Keratinocyte (primary cell): ENCODE results near the gene DLG2. TPM values are rescaled to one million over a fixed set of nuclear protein-coding genes. Genes with fewer than 3 reads are reported as not detected.

Source experiments
- DNase-seq: peaks from one replicate; pipeline ENCODE4 v3.0.0-alpha.2; 2011; ENCODE audit warnings: low read depth, missing footprints, low spot score
- FAIRE-seq: peaks from 2 replicates; lab custom pipeline; 2011; peaks lifted over from hg19 to GRCh38; lab: Jason Lieb, UNC
- H2AFZ ChIP-seq: 2 replicates; pipeline ENCODE4 v1.6.0; 2012; ENCODE audit warnings: low read length, control low read depth, inconsistent platforms; ENCODE audit not compliant: control insufficient read depth
- H3K27ac ChIP-seq: 2 replicates; pipeline ENCODE4 v1.5.1; 2011; ENCODE audit warnings: low read length; ENCODE audit not compliant: control insufficient read depth, insufficient read depth
- H3K27me3 ChIP-seq: 3 replicates; pipeline ENCODE4 v1.6.0; 2011; ENCODE audit warnings: low read length; ENCODE audit not compliant: control insufficient read depth, insufficient read depth; ENCODE audit errors: extremely low read depth
- H3K36me3 ChIP-seq, 2 experiments: 2 replicates in 1 of 2; 3 replicates in 1 of 2; pipeline ENCODE4 v1.5.1; 2011; ENCODE audit warnings: low read length in 2 of 2, mild to moderate bottlenecking in 1 of 2; ENCODE audit not compliant: control insufficient read depth in 2 of 2, insufficient read depth in 2 of 2; ENCODE audit errors: extremely low read depth in 1 of 2
- H3K4me1 ChIP-seq: 3 replicates; pipeline ENCODE4 v1.5.1; 2011; ENCODE audit warnings: low read length; ENCODE audit not compliant: control insufficient read depth, insufficient read depth; ENCODE audit errors: extremely low read depth
- H3K4me2 ChIP-seq: 3 replicates; pipeline ENCODE4 v1.6.0; 2011; ENCODE audit warnings: low read depth, low read length; ENCODE audit not compliant: control insufficient read depth, insufficient read depth; ENCODE audit errors: extremely low read depth
- H3K4me3 ChIP-seq, 3 experiments: fragments of 200-600 bp in 1 of 3; sonication (generic) in 1 of 3; 2 replicates in 2 of 3; 3 replicates in 1 of 3; pipeline ENCODE4 v1.5.1; 2011 to 2016; ENCODE audit warnings: low read length in 3 of 3, mild to moderate bottlenecking in 3 of 3, control low read depth in 2 of 3, inconsistent platforms in 1 of 3, low read depth in 1 of 3, mixed read lengths in 1 of 3, mixed run types in 1 of 3, moderate library complexity in 1 of 3; ENCODE audit not compliant: control insufficient read depth in 2 of 3, insufficient read depth in 2 of 3; ENCODE audit errors: extremely low read depth in 1 of 3
- H3K79me2 ChIP-seq: 2 replicates; pipeline ENCODE4 v1.6.0; 2012; ENCODE audit warnings: low read length; ENCODE audit not compliant: control insufficient read depth, insufficient read depth
- H3K9ac ChIP-seq: 3 replicates; pipeline ENCODE4 v1.6.0; 2011; ENCODE audit warnings: low read length; ENCODE audit not compliant: control insufficient read depth, insufficient read depth; ENCODE audit errors: extremely low read depth
- H3K9me1 ChIP-seq: 3 replicates; pipeline ENCODE4 v1.6.0; 2011; ENCODE audit warnings: low read length; ENCODE audit not compliant: control insufficient read depth, insufficient read depth; ENCODE audit errors: extremely low read depth
- H3K9me3 ChIP-seq: 2 replicates; pipeline ENCODE4 v1.5.1; 2012; ENCODE audit warnings: low read depth, low read length; ENCODE audit not compliant: control insufficient read depth
- H4K20me1 ChIP-seq: 3 replicates; pipeline ENCODE4 v1.6.0; 2011; ENCODE audit warnings: low read length; ENCODE audit not compliant: control insufficient read depth, insufficient read depth; ENCODE audit errors: extremely low read depth
- CTCF ChIP-seq, 3 experiments: IDR thresholded peaks in 1 of 3; conservative IDR thresholded peaks in 1 of 3; optimal IDR thresholded peaks in 1 of 3; 2 replicates in 2 of 3; 3 replicates in 1 of 3; pipeline versions ENCODE3 to v1.5.1; 2011; ENCODE audit warnings: low read length in 3 of 3, mild to moderate bottlenecking in 3 of 3, moderate library complexity in 2 of 3, control low read depth in 1 of 3, inconsistent platforms in 1 of 3; ENCODE audit not compliant: insufficient read depth in 2 of 3; ENCODE audit errors: extremely low read depth in 1 of 3
- EZH2 ChIP-seq: IDR thresholded peaks from one replicate; pipeline ENCODE4 v1.6.1; 2012; ENCODE audit warnings: inconsistent platforms, mild to moderate bottlenecking, low read length, moderate library complexity
- dilution Hi-C: fragments of 300-500 bp; cut with MboI; formaldehyde crosslinking; loops from one replicate; pipeline ENCODE4 v1.7.0; 2020; ENCODE audit warnings: low sequenced_read_pairs; ENCODE audit not compliant: extremely low pct_ligation_motif_present
- polyA plus RNA-seq, 5 experiments: library from polyadenylated mRNA; depleted of rRNA in 3 of 5; stranded (reverse) in 3 of 5; stranded (forward) in 1 of 5; unstranded in 1 of 5; fragments of >200 nt; gene quantifications; 1 replicate in 1 of 5; 2 replicates in 3 of 5; 3 replicates in 1 of 5; pipeline versions ENCODE4 v1.2.1 to v1.2.3, GENCODE V29; 2011 to 2012; ENCODE audit warnings: missing spikeins in 2 of 5, low read depth in 1 of 5, low replicate concordance in 1 of 5

Gene DLG2
- polyA plus RNA-seq, 1 donor (not counting 4 experiments of a cell fraction or from before 2014, with no cell fraction given): 0.55 TPM

- Histone ChIP-seq H3K4me1 (no peaks in the 10 kb centered on the region), H3K9me3 (no peaks in the 10 kb centered on the region), H3K79me2 (no peaks in the 10 kb centered on the region), H3K4me2 (no peak overlapping the region), H3K4me3 (no peak overlapping the region), H2AFZ (no peak overlapping the region), H3K9ac (no peak overlapping the region), H3K9me1 (no peaks in the 10 kb centered on the region), H3K36me3 (no peaks in the 10 kb centered on the region), H4K20me1 (no peaks in the 10 kb centered on the region), H3K27ac (no peak overlapping the region), H3K27me3 (no peaks in the 10 kb centered on the region)
- dilution Hi-C loops: no loop called here
- no peak for TF ChIP-seq CTCF (optimal IDR thresholded peaks at IDR 0.05 in 1 of 3, IDR thresholded peaks at IDR 0.05 in 1 of 3, conservative IDR thresholded peaks at IDR 0.05 in 1 of 3; ENCODE audit: extremely low read depth in 1 of 3, insufficient read depth in 2 of 3, low read length in 3 of 3)
- no peak for TF ChIP-seq EZH2
- DNase-seq (no peak), FAIRE-seq (no peak)
Observed at GRCh38 chr11:84022695-84023094, 1604.4 kb downstream of the DLG2 start.

DNA sequence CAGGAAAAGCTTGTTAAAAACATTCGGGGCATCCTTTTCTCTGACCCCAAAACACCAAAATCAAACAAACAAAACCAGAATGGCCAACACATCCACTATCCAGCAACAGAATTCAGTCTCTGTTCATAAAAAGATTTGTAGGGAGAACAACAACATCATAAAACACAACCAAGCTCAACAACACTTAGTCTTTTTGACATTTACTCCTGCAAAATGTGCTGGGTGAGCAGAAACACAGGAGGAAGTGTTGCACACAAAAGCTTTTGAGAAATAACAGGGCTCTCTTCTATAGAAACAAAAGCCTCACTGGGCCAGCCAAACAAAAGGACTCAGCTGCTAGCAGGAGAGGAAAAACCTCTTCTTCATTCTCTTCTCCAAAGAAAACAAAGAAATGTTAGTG is 1604.9 kb downstream of the DLG2 start:
- Histone ChIP-seq H3K4me2 (no peak overlapping the region), H3K9me3 (no peaks in the 10 kb centered on the region), H3K36me3 (no peaks in the 10 kb centered on the region), H3K9me1 (no peaks in the 10 kb centered on the region), H2AFZ (no peak overlapping the region), H3K9ac (no peak overlapping the region), H3K27me3 (no peaks in the 10 kb centered on the region), H3K27ac (no peak overlapping the region), H3K4me3 (no peak overlapping the region), H4K20me1 (no peaks in the 10 kb centered on the region), H3K4me1 (no peaks in the 10 kb centered on the region), H3K79me2 (no peaks in the 10 kb centered on the region)
- no peak for TF ChIP-seq EZH2
- no peak for TF ChIP-seq CTCF (optimal IDR thresholded peaks at IDR 0.05 in 1 of 3, IDR thresholded peaks at IDR 0.05 in 1 of 3, conservative IDR thresholded peaks at IDR 0.05 in 1 of 3; ENCODE audit: extremely low read depth in 1 of 3, insufficient read depth in 2 of 3, low read length in 3 of 3)
- dilution Hi-C loops: no loop called here
- DNase-seq: no peak
- FAIRE-seq: no peak
